ENCODE data around the gene RAPGEF6.
"Not testable (repeated sequence)": the region's sequence is repeated elsewhere in the genome, so short reads cannot be mapped to it uniquely, and the experiment has no call there.

The RAPGEF6 gene

GRCh38 chr5:131417240-131417869 lies 217.7 kb downstream of the RAPGEF6 start:
- DNase-seq: peak; percentile 71

- no peak for DNase-seq
Observed at GRCh38 chr5:131416729-131417128, 218.3 kb downstream of the RAPGEF6 start.

GRCh38 chr5:131413605-131414559 lies 221.1 kb downstream of the RAPGEF6 start:
- no peak for DNase-seq

GRCh38 chr5:131406975-131407638 lies 227.9 kb downstream of the RAPGEF6 start:
- DNase-seq: no peak

GRCh38 chr5:131406076-131406475 lies 229.0 kb downstream of the RAPGEF6 start:
- no peak for DNase-seq

GRCh38 chr5:131405674-131406073 lies 229.4 kb downstream of the RAPGEF6 start:
- no peak for DNase-seq

- no peak for DNase-seq
Observed at GRCh38 chr5:131400585-131400984, 234.4 kb downstream of the RAPGEF6 start.

GRCh38 chr5:131399007-131399406 lies 236.0 kb downstream of the RAPGEF6 start:
- DNase-seq: not testable (repeated sequence)

GRCh38 chr5:131396630-131397273 lies 238.3 kb downstream of the RAPGEF6 start:
- no peak for DNase-seq

GRCh38 chr5:131396015-131396414 lies 239.0 kb downstream of the RAPGEF6 start:
- DNase-seq: no peak

- no peak for DNase-seq
Observed at GRCh38 chr5:131394128-131394527, 240.9 kb downstream of the RAPGEF6 start.

GRCh38 chr5:131393498-131393968 lies 241.5 kb downstream of the RAPGEF6 start:
- no peak for DNase-seq

- no peak for DNase-seq
Observed at GRCh38 chr5:131392466-131393095, 242.4 kb downstream of the RAPGEF6 start.

- DNase-seq: no peak
Observed at GRCh38 chr5:131389869-131390265, 245.2 kb downstream of the RAPGEF6 start.

GRCh38 chr5:131389096-131389868 lies 245.7 kb downstream of the RAPGEF6 start:
- DNase-seq: no peak

- no peak for DNase-seq
Observed at GRCh38 chr5:131387255-131387654, 247.8 kb downstream of the RAPGEF6 start.

- no peak for DNase-seq
Observed at GRCh38 chr5:131386779-131387178, 248.2 kb downstream of the RAPGEF6 start.

- DNase-seq: no peak
Observed at GRCh38 chr5:131386124-131386523, 248.9 kb downstream of the RAPGEF6 start.

GRCh38 chr5:131384616-131385214 lies 250.3 kb downstream of the RAPGEF6 start:
- DNase-seq: no peak

GRCh38 chr5:131384173-131384572 lies 250.9 kb downstream of the RAPGEF6 start:
- no peak for DNase-seq
